SU-DHL-6 (cell line): ENCODE data around the gene CST5.
"Not testable (repeated sequence)": the region's sequence is repeated elsewhere in the genome, so short reads cannot be mapped to it uniquely, and the experiment has no call there.

Experiments
- H2AFZ ChIP-seq: fragments of 200-600 bp; sonication (generic); 2 replicates; pipeline ENCODE4 v1.6.1; 2014; ENCODE audit warnings: low read depth, mild to moderate bottlenecking, moderate library complexity, mixed read lengths, antibody characterized with exemption, low read length; ENCODE audit not compliant: severe bottlenecking
- H3F3A ChIP-seq: fragments of 200-600 bp; shearing (Covaris generic); 2 replicates; pipeline ENCODE4 v1.6.0; 2016; ENCODE audit warnings: antibody characterized with exemption, mild to moderate bottlenecking; ENCODE audit not compliant: insufficient read depth
- H3K27ac ChIP-seq: fragments of 200-600 bp; sonication (generic); 2 replicates; pipeline ENCODE4 v1.5.1; 2016; ENCODE audit warnings: low read depth, mild to moderate bottlenecking, low read length, moderate library complexity, mixed read lengths
- H3K27me3 ChIP-seq: fragments of 200-600 bp; sonication (generic), shearing (Covaris generic); 2 replicates; pipeline ENCODE4 v1.6.0; 2014; ENCODE audit warnings: mild to moderate bottlenecking, low read length
- H3K36me3 ChIP-seq: fragments of 200-600 bp; sonication (generic); 2 replicates; pipeline ENCODE4 v1.6.1; 2014; ENCODE audit warnings: mild to moderate bottlenecking, low read length, mixed read lengths
- H3K4me2 ChIP-seq: fragments of 300-600, 200-600 bp; shearing (Covaris generic), sonication (generic); 2 replicates; pipeline ENCODE4 v1.6.0; 2014; ENCODE audit warnings: low read length, low read depth, mild to moderate bottlenecking; ENCODE audit not compliant: poor library complexity, severe bottlenecking
- H3K4me3 ChIP-seq: fragments of 200-600 bp; sonication (generic); 2 replicates; pipeline ENCODE4 v1.5.1; 2014; ENCODE audit warnings: antibody characterized with exemption, low read length, mild to moderate bottlenecking, mixed read lengths; ENCODE audit not compliant: insufficient read depth, poor library complexity, severe bottlenecking
- H3K79me2 ChIP-seq: fragments of 200-600 bp; sonication (generic); 2 replicates; pipeline ENCODE4 v1.6.1; 2014; ENCODE audit warnings: mild to moderate bottlenecking, low read length, moderate library complexity; ENCODE audit not compliant: insufficient read depth
- H3K9ac ChIP-seq: fragments of 200-600 bp; sonication (generic); 2 replicates; pipeline ENCODE4 v1.7.0; 2014; ENCODE audit warnings: mild to moderate bottlenecking, low read length
- H3K9me2 ChIP-seq: fragments of 200-600 bp; sonication (generic); replicated peaks from 2 replicates; pipeline ENCODE4 v1.6.1; 2014; ENCODE audit warnings: low read length; ENCODE audit not compliant: insufficient read depth
- H3K9me3 ChIP-seq: fragments of 200-600 bp; sonication (generic); 2 replicates; pipeline ENCODE4 v1.6.1; 2014; ENCODE audit warnings: low read length, mixed read lengths; ENCODE audit not compliant: insufficient read depth
- H4K20me1 ChIP-seq: fragments of 200-600 bp; sonication (generic); 2 replicates; pipeline ENCODE4 v1.6.1; 2014; ENCODE audit warnings: low read depth, mild to moderate bottlenecking, antibody characterized with exemption, low read length, moderate library complexity, mixed read lengths
- EZH2phosphoT487 ChIP-seq: fragments of 200-600 bp; sonication (generic), shearing (Covaris generic); conservative IDR thresholded peaks from 2 replicates; pipeline ENCODE4 v1.6.1; 2018; ENCODE audit warnings: mild to moderate bottlenecking, antibody characterized with exemption, low read length, moderate library complexity, mixed read lengths
- TF ChIP-seq, protein P1 (sequence below): fragments of 200-600 bp; sonication (generic); IDR thresholded peaks from one replicate; pipeline ENCODE4 v1.5.1; 2017; ENCODE audit warnings: antibody characterized with exemption, mild to moderate bottlenecking, low read length, moderate library complexity; ENCODE audit not compliant: insufficient read depth, poor library complexity, severe bottlenecking

Gene CST5

GRCh38 chr20:23879811-23880374, 345 bp upstream of the CST5 start:
- Histone ChIP-seq H3K9me2 (no peaks in the 10 kb centered on the region), H4K20me1 (no peaks in the 10 kb centered on the region), H3K4me2 (no peak overlapping the region), H3K27me3 (no peaks in the 10 kb centered on the region), H3K36me3 (no peaks in the 10 kb centered on the region), H3K79me2 (no peaks in the 10 kb centered on the region), H2AFZ (no peak overlapping the region), H3K9ac (no peak overlapping the region), H3K4me3 (no peak overlapping the region), H3K27ac (no peak overlapping the region), H3F3A (no peaks in the 10 kb centered on the region), H3K9me3 (no peaks in the 10 kb centered on the region)
- TF ChIP-seq EZH2phosphoT487, result no peak
- TF ChIP-seq, protein P1, sequence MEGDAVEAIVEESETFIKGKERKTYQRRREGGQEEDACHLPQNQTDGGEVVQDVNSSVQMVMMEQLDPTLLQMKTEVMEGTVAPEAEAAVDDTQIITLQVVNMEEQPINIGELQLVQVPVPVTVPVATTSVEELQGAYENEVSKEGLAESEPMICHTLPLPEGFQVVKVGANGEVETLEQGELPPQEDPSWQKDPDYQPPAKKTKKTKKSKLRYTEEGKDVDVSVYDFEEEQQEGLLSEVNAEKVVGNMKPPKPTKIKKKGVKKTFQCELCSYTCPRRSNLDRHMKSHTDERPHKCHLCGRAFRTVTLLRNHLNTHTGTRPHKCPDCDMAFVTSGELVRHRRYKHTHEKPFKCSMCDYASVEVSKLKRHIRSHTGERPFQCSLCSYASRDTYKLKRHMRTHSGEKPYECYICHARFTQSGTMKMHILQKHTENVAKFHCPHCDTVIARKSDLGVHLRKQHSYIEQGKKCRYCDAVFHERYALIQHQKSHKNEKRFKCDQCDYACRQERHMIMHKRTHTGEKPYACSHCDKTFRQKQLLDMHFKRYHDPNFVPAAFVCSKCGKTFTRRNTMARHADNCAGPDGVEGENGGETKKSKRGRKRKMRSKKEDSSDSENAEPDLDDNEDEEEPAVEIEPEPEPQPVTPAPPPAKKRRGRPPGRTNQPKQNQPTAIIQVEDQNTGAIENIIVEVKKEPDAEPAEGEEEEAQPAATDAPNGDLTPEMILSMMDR, result no peak

GRCh38 chr20:23878787-23879186, 761 bp downstream of the CST5 start:
- no peak overlapping the region for H3K9ac ChIP-seq
- no peak overlapping the region for H2AFZ ChIP-seq
- H3K27ac ChIP-seq, result no peak overlapping the region
- TF ChIP-seq EZH2phosphoT487, result no peak
- TF ChIP-seq, protein P1, result no peak
- H3F3A ChIP-seq, result no peaks in the 10 kb centered on the region
- no peaks in the 10 kb centered on the region for H3K79me2 ChIP-seq
- no peaks in the 10 kb centered on the region for H3K9me2 ChIP-seq
- H4K20me1 ChIP-seq, result no peaks in the 10 kb centered on the region
- H3K9me3 ChIP-seq, result no peaks in the 10 kb centered on the region
- H3K4me3 ChIP-seq, result no peak overlapping the region
- no peak overlapping the region for H3K4me2 ChIP-seq
- H3K27me3 ChIP-seq, result no peaks in the 10 kb centered on the region
- H3K36me3 ChIP-seq, result no peaks in the 10 kb centered on the region

DNA sequence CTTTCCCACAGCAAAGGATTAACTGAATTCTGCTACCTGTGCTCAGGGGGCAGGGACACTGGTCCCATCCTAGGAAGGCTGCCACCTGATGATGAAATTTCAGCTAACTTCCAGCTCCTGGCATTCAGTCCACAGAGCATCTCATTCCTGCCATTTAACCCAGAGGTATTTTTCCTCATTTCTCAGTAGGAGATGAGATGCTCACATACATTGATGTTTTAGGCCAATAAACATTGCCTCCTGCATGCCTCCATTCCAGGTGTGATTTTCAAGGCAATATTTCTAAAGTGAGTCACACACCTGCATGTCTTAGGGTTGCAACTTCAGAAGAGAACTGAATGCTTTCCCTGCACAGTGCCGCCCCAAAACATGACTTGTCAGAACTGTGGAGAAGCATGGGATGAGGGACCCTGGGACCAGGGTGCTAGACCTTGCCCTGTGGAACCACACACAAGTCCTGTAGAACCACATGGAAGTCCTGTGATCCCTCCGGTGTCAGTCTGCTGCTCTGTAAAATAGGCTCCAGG, 1.5 kb downstream of the CST5 start:
- H3F3A ChIP-seq, H3K9me2 ChIP-seq, H3K27ac ChIP-seq, H2AFZ ChIP-seq, H3K4me3 ChIP-seq, H3K79me2 ChIP-seq, H3K9ac ChIP-seq, H4K20me1 ChIP-seq, H3K9me3 ChIP-seq, H3K36me3 ChIP-seq, H3K27me3 ChIP-seq, H3K4me2 ChIP-seq: not testable (repeated sequence)

DNA sequence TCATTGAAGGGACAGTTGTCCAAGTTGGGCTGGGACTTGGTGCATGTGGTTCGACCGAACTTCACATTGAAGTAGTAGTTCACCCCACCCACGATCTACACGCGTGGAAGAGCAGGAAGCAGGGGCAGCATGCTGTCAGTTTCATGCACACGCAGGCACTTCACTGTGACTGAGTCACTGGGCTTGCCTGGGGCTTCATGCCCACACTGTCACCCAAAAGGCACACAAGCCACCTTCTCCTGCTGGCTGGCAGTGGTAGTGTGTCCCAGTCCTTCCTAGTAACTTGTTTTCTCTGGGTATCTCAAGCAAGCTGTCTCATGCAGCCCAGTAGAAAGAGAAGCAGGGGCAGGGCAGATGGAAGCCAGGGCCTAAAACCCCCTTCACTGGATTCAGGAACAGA, 2.0 kb downstream of the CST5 start:
- Histone ChIP-seq H3K27ac (no peak overlapping the region), H3K9me3 (no peaks in the 10 kb centered on the region), H2AFZ (no peak overlapping the region)

More for the DNA sequence above, 2.0 kb downstream of the CST5 start:
- Histone ChIP-seq H3K36me3 (no peaks in the 10 kb centered on the region), H3K4me3 (no peak overlapping the region), H3F3A (no peaks in the 10 kb centered on the region), H3K79me2 (no peaks in the 10 kb centered on the region), H3K9ac (no peak overlapping the region), H3K27me3 (no peaks in the 10 kb centered on the region), H4K20me1 (no peaks in the 10 kb centered on the region), H3K9me2 (no peaks in the 10 kb centered on the region), H3K4me2 (no peak overlapping the region)
- TF ChIP-seq, protein P1, result no peak
- no peak for TF ChIP-seq EZH2phosphoT487
